HG03565 (cell line): Measurements from ENCODE around the gene LECT2.

Experiments used
- ATAC-seq: cut with Tn5 transposase; IDR thresholded peaks from one replicate; pipeline ENCODE4 v1.9.1; 2021; ENCODE audit warnings: mild to moderate bottlenecking, moderate library complexity; ENCODE audit not compliant: unreplicated experiment

Gene LECT2

GRCh38 chr5:135941711-135942110 is 13.1 kb downstream of the LECT2 start:
- no peak for ATAC-seq

GRCh38 chr5:135937245-135937911 is 17.4 kb downstream of the LECT2 start:
- no peak for ATAC-seq

GRCh38 chr5:135934939-135935338 is 19.8 kb downstream of the LECT2 start:
- no peak for ATAC-seq

GRCh38 chr5:135930949-135931295 is 23.9 kb downstream of the LECT2 start:
- ATAC-seq, result no peak

GRCh38 chr5:135930029-135930948 is 24.5 kb downstream of the LECT2 start:
- no peak for ATAC-seq

- ATAC-seq, result no peak
Observed at GRCh38 chr5:135921388-135921787, 33.4 kb downstream of the LECT2 start.

GRCh38 chr5:135920199-135920598 is 34.6 kb downstream of the LECT2 start:
- ATAC-seq, result no peak

- no peak for ATAC-seq
Observed at GRCh38 chr5:135916638-135917263, 38.0 kb downstream of the LECT2 start.

GRCh38 chr5:135915466-135916001 is 39.2 kb downstream of the LECT2 start:
- no peak for ATAC-seq

GRCh38 chr5:135913713-135914626 is 40.8 kb downstream of the LECT2 start:
- ATAC-seq, result no peak

- ATAC-seq, result no peak
Observed at GRCh38 chr5:135905144-135905543, 49.6 kb downstream of the LECT2 start.

- ATAC-seq, result no peak
Observed at GRCh38 chr5:135901633-135902032, 53.1 kb downstream of the LECT2 start.

- ATAC-seq, result no peak
Observed at GRCh38 chr5:135900276-135900675, 54.5 kb downstream of the LECT2 start.

GRCh38 chr5:135898651-135899050 is 56.1 kb downstream of the LECT2 start:
- no peak for ATAC-seq
